RWPE1 (cell line): Measurements from ENCODE around the gene MINK1.

Source experiments
- CTCF ChIA-PET: fragments of 350-600 bp; sonication (Branson Sonifier 250); formaldehyde crosslinking; extraction: SDS; loops from one replicate; lab custom pipeline; 2021; lab: Yijun Ruan, JAX
- POLR2A ChIA-PET: fragments of 400-600 bp; formaldehyde crosslinking; extraction: SDS; loops from one replicate; lab custom pipeline; 2020; ENCODE audit warnings: antibody characterized with exemption; ENCODE audit not compliant: low non-redundant PET; lab: Yijun Ruan, JAX
- DNase-seq: peaks from one replicate; pipeline ENCODE4 v3.0.0; 2012; ENCODE audit warnings: low spot score
- H3K27ac ChIP-seq: fragments of 450-650 bp; 2 replicates; pipeline ENCODE4 v1.5.1; 2017
- TF ChIP-seq, protein P1 (sequence below): fragments of 450-650 bp; conservative IDR thresholded peaks from 2 replicates; pipeline ENCODE4 v1.5.1; 2017; ENCODE audit warnings: low read depth, mild to moderate bottlenecking

Gene MINK1

DNA sequence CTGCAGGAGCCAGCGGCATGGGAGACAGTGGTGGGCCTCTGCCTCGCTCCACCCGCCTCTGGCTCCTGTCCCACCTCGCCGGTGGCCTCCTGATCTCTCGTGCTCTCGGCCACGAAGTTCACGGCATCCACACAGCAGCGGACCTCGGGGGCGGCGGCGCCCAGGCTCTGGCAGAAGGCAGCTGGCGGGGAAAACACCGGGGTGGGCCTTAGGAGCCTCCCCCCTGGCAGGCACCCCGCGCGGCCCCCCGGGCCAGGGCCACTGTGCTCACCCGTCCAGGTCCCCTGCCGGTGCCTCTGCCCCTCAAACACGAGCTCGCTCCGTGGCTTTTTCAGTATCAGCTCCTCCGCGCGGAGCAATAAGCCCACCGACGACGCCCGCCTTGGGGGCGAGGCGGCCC, 65.8 kb downstream of the MINK1 start:
- H3K27ac ChIP-seq: peak overlapping the region; percentile 67
- ChIA-PET CTCF (interaction anchor here (1.0 kb wide), 1 partner anchor 109 kb away, joined by 4 read pairs; no protein-coding TSS in a partner anchor), POLR2A (no interaction called here)
- TF ChIP-seq, protein P1, sequence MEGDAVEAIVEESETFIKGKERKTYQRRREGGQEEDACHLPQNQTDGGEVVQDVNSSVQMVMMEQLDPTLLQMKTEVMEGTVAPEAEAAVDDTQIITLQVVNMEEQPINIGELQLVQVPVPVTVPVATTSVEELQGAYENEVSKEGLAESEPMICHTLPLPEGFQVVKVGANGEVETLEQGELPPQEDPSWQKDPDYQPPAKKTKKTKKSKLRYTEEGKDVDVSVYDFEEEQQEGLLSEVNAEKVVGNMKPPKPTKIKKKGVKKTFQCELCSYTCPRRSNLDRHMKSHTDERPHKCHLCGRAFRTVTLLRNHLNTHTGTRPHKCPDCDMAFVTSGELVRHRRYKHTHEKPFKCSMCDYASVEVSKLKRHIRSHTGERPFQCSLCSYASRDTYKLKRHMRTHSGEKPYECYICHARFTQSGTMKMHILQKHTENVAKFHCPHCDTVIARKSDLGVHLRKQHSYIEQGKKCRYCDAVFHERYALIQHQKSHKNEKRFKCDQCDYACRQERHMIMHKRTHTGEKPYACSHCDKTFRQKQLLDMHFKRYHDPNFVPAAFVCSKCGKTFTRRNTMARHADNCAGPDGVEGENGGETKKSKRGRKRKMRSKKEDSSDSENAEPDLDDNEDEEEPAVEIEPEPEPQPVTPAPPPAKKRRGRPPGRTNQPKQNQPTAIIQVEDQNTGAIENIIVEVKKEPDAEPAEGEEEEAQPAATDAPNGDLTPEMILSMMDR: no peak
- DNase-seq: no peak

DNA sequence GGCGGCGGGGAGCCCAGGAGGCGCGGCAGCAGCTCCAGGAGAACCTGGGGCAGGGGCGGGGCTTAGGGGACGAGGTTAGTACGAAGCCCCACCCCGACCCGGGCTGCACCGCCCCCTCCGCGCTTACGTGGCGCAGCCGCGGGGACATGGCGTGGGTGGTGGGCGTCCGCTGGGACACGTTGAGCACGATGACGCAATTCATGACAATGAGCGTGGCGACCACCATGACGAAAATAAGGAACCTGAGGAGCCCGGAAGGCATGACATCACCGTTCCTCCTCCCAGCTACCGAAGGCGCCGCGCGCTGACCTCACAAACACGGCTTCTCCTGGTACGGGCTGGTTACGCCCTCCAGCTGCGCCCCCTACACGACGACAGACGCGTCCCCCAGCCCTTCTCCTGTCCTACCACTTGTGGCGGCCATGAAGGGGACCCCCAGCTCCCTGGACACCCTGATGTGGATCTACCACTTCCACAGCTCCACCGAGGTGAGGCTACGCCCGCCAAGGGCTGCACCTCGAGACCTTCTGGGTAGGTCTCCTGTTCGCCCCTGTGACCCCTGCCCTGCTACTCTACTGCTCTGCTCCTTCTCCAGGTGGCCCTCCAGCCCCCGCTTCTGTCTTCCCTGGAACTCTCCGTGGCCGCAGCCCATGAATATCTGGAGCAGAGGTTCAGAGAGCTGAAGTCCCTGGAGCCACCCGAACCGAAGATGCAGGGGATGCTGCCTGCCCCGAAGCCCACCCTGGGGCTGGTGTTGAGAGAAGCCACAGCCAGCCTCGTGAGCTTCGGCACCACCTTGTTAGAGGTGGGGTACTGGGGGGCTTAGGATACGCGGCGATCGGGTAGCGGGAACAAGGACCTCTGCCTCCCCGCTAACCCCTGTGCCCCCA, 66.4 kb downstream of the MINK1 start, which contains the start of gene C17orf107:
Gene C17orf107, plus strand, starts transcription at position 196 of the 890 bp plus-strand sequence. Its CDS starts 227 bp downstream, at position 423.
- DNase-seq: peak; percentile 25
- TF ChIP-seq, protein P1: no peak
- peak within 1 kb of the TSS; percentile 67 for H3K27ac ChIP-seq
- CTCF ChIA-PET: interaction anchor here (0.5 to 1.0 kb wide), 3 partner anchors 17 to 112 kb away, joined by 3 to 4 read pairs (median 4); no protein-coding TSS in a partner anchor
- POLR2A ChIA-PET: no interaction called here

DNA sequence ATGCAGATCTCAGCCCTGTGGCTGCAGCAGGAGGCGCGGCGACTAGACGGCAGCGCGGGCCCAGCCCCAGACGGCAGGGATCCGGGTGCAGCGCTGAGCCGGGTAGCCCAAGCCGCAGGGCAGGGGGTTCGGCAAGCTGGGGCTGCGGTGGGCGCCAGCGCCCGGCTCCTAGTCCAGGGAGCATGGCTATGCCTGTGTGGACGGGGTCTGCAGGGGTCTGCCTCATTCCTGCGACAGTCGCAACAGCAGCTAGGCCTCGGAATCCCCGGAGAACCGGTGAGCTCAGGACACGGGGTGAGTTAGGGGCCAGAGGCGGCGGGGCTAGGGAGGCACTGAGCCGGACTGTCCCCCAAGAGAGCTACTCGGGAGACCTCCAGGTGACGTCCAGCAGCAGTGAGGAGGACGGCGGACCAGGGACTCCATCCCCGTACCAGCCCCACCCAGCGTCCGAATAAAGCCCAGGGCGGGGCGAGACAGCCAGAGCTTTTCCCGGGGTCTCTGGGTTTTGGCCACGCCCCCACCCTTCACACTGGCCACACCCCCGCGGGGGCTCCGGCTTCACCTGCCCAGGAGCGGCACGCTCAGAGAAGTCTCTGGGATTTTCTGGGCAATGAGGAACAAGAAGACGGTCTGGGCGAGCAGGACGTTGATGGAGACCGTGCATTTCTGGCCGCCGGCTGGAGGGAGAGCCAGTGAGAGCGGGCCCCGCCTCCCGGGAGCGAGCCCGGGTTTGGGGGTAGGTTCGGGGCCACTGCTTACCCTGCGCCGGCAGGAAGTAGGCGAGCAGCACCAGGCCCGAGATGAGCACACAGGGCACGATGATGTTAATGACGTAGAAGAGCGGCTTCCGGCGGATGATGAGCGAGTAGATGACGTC, 67.3 kb downstream of the MINK1 start:
- no peak for DNase-seq
- H3K27ac ChIP-seq: peak overlapping the region; percentile 15; the same call in 1 of the 2 replicates
- TF ChIP-seq, protein P1: no peak
- ChIA-PET CTCF (interaction anchor here (0.5 to 1.7 kb wide), 4 partner anchors 11 to 113 kb away, joined by 3 to 5 read pairs (median 4); no protein-coding TSS in a partner anchor), POLR2A (no interaction called here)

DNA sequence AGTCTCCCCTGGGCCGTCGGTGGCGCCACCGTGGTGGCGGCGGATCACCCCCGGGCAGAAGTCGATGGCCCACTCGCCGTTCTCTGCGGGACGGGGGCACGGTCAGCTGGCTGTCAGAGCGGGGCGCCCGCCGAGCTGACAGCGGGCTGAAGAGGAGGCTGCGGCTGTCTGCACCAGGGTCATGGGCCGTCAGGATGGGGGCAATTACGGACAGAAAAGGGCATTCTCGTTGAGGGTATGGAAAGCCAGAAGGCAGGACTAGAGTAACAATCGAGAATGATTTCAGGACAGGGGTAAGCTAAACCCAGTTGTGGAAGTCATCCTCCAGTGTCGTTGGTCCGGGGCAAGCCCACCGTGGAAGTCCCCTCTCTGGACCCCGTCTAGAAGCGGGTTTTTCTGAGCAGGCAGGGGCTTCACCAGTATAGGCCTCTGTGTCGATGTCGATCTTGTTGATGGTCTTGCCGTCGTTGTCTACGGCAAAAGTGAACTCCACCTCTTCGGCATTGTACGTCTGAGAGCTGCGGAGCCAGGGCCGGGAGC, 68.0 kb downstream of the MINK1 start:
- peak overlapping the region; percentile 67; the same call in 1 of the 2 replicates for H3K27ac ChIP-seq
- TF ChIP-seq, protein P1: no peak
- ChIA-PET POLR2A (interaction anchor here (0.5 kb wide), 1 partner anchor 160 kb away, joined by 6 read pairs; no protein-coding TSS in a partner anchor), CTCF (interaction anchor here (0.7 to 1.7 kb wide), 2 partner anchors 12 to 22 kb away, joined by 3 to 5 read pairs; no protein-coding TSS in a partner anchor)
- no peak for DNase-seq

DNA sequence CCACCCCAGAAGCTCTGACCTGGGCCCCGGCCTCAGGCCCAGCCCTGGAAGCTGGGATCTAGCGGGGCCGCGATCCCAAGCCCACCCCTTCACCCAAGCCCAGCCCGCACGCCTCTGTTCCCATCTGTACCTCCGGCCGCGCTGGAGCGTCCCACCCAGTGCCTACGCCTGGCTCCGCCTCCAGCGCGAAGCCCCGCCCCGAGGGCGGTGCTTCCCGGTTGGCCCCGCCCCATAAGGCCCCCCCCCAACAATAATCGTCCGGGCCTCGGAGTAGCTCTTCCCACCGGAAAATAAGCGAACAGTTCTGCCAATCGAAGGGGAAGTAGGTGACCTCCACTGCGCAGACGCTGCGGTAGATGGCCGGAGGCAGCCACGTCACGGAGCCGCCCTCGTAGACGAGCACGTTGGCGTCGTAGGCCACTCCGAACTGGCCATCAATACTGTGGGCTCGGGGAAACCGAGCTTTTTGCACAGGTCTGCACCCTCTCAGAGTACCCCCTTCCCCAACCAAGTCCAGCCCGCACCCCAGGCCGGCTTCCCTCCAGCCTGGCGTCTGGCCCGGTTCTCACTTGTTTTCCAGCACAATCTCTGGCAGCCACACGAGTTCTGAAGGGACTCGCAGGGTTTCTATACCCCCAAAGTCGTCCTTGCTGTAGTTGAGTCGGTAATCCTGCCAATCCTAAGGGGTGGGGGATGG, 68.7 kb downstream of the MINK1 start:
- ChIA-PET POLR2A (interaction anchor here (0.5 kb wide), 1 partner anchor 160 kb away, joined by 6 read pairs; no protein-coding TSS in a partner anchor), CTCF (interaction anchor here (1.6 to 1.7 kb wide), 2 partner anchors 13 to 121 kb away, joined by 5 to 9 read pairs; no protein-coding TSS in a partner anchor)
- peak overlapping the region; percentile 67 for H3K27ac ChIP-seq
- TF ChIP-seq, protein P1: no peak
- DNase-seq: no peak
